ENCODE results near the gene CASP8AP2. TPM values are rescaled to one million over a fixed set of nuclear protein-coding genes. Genes with fewer than 3 reads are reported as not detected.
"Not testable (repeated sequence)": the region's sequence is repeated elsewhere in the genome, so short reads cannot be mapped to it uniquely, and the experiment has no call there.

The CASP8AP2 gene
- total RNA-seq: 10 to 100 TPM; 49.1 TPM

DNA sequence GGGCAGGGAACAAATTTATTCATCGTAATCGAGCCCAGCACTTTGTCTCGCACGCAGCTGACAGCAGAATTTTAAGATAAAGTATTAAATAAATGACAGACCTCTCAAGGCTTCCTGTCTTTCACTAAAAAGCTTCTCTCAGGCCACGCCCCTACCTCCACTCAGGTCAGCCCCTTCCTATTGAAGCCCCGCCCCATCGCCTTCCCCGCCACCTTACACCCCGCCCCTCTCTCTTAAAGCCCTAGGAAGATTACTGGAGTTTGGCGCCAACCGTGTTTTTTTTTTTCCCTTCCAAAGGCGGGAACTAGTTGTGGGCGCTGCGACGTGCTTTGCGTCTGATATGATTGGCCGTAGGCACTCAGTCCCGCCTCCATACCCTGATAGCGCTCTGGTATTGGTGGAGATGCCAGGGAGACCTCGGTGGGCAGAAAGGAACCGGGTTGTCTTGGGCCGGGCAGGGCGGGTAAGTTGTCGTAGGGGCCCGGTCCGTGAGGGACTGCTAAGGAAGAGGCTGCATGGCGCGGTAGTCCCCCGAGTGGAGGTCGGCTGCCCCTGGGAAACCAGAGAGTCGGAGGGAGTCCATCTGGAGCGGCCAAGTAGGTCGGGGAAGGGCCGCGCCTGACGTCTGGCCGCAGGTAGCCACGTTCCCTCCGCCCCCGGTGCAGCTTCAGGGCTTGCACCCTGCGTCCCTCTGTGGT lies at the start of gene CASP8AP2:
TSS of gene CASP8AP2 (plus strand) at position 409 of the 698 bp plus-strand sequence.
- H3K4me3 Mint-ChIP-seq: peak within 1 kb of the TSS; percentile 99
- DNase-seq (peak; percentile 84), ATAC-seq (ENCODE audit: low read depth) (peak; percentile 96)
- POLR2A ChIA-PET: interaction anchor here (0.5 to 2.5 kb wide), 27 partner anchors 10 to 751 kb away, joined by 3 to 85 read pairs (median 3); partner anchors contain the start of genes LYRM2, MDN1, PM20D2 and PNRC1
- peaks cover 21% of the 10 kb centered on the region for H3K36me3 Mint-ChIP-seq
- peak within 1 kb of the TSS; percentile 99 for H3K27ac Mint-ChIP-seq
- H3K4me1 Mint-ChIP-seq: peaks cover 24% of the 10 kb centered on the region
- H3K27me3 Mint-ChIP-seq: no peaks in the 10 kb centered on the region
- H3K9me3 Mint-ChIP-seq: no peaks in the 10 kb centered on the region

DNA sequence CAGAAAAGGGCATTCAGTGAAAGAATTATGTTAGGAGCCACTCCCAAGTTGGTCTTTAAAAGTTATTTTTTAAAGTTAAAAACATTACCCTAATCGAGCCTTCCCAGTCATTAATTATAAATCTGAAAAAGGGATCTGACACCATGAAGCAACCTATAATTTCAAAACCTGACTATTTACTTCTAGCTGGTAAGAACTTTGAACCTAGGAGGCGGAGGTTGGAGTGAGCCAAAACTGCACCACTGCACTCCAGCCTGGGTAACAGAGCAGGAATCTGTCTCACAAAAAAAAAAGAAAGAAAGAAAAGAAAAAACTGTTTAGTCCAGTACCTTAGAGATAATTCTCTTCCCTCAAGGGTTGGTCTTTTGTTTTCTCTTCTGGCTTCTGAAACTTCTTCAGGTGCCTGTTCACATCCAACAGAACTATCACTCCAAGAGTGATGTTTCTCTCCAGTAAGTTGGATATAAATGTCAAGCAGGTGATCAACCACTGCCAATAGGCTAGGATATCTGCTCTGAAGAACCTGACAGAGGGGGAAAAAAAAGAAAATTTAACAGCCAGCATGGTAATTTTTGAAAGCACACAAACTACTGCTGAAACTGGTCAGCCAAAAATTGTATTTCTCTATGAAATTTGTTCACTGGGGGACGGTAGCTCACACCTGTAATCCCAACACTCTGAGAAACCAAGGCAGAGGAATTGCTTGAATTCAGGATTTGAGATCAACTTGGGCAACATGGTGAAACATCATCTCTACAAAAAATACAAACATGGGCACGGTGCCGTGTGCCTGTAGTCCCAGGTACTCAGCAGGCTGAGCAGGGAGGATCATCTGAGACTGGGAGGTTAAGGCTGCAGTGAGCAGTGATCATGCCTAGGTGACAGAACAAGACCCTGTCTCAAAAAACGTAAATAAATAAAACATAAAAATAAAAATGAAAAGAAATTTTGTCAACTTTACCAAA lies 48.3 kb upstream of the CASP8AP2 start:
- ATAC-seq (ENCODE audit: low read depth) (no peak), DNase-seq (no peak)
- Mint-ChIP-seq H3K27ac (no peak overlapping the region), H3K36me3 (peaks cover 58% of the 10 kb centered on the region), H3K9me3 (no peaks in the 10 kb centered on the region), H3K4me1 (no peaks in the 10 kb centered on the region), H3K27me3 (no peaks in the 10 kb centered on the region), H3K4me3 (no peak overlapping the region)
- POLR2A ChIA-PET: no interaction called here

DNA sequence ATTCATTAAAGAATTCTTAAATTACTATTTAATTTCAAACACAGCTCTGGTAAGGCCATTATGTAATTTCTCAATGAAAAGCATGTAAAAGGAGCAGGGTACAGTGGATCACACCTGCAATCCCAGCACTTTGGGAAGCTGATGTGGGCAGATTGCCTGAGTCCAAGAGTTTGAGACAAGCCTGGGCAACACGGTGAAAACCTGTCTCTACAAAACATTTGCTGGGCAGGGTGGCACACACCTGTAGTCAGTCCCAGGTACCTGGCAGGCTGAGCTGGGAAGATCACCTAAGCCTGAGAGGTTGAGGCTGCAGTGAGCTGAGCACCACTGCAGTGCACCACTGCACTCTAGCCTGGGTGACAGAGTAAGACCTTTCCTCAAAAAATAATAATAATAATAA lies 47.5 kb upstream of the CASP8AP2 start:
- H3K9me3 Mint-ChIP-seq: no peaks in the 10 kb centered on the region
- H3K4me1 Mint-ChIP-seq: no peaks in the 10 kb centered on the region
- POLR2A ChIA-PET: no interaction called here
- no peak overlapping the region for H3K27ac Mint-ChIP-seq
- no peak overlapping the region for H3K4me3 Mint-ChIP-seq
- peaks cover 55% of the 10 kb centered on the region for H3K36me3 Mint-ChIP-seq
- DNase-seq (no peak), ATAC-seq (ENCODE audit: low read depth) (no peak)
- H3K27me3 Mint-ChIP-seq: no peaks in the 10 kb centered on the region

DNA sequence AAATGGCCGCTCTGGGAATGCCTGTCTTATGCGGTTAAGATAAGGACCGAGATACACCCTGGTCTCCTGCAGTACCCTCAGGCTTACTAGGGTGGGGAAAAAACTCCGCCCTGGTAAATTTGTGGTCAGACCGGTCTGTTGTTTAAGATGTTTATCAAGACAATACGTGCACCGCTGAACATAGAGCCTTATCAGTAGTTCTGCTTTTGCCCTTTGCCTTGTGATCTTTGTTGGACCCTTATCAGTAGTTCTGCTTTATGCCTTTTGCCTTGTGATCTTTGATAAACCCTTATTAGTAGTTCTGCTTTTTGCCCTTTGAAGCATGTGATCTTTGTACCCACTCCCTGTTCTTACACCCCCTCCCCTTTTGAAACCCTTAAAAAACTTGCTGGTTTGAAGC lies 46.4 kb upstream of the CASP8AP2 start:
- POLR2A ChIA-PET, H3K27me3 Mint-ChIP-seq: not testable (repeated sequence)

DNA sequence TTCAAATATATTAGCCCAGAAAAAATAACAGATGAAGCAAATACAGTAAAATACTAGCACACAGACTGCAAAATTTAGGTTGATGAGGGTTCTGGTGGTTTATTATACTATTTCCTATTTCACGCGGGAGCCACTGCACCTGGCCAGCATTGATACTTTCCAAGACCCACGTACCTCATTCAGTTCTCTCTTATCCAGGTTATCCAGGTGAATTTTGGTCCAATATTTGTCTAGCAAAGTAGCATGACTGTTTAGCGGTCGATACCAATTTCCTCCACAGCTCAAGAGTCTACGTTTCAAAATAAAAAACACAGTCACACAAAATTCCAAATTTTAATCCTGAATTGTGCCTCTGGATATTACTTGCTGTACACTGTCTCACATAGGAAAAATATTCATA lies 44.8 kb upstream of the CASP8AP2 start:
- ATAC-seq (ENCODE audit: low read depth) (no peak), DNase-seq (no peak)
- H3K4me1 Mint-ChIP-seq: no peaks in the 10 kb centered on the region
- H3K27ac Mint-ChIP-seq: no peak overlapping the region
- H3K4me3 Mint-ChIP-seq: no peak overlapping the region
- no peaks in the 10 kb centered on the region for H3K9me3 Mint-ChIP-seq
- H3K27me3 Mint-ChIP-seq: no peaks in the 10 kb centered on the region
- POLR2A ChIA-PET: no interaction called here
- H3K36me3 Mint-ChIP-seq: peaks cover 49% of the 10 kb centered on the region

More for the DNA sequence above, 46.4 kb upstream of the CASP8AP2 start:
- H3K4me3 Mint-ChIP-seq; H3K4me1 Mint-ChIP-seq; ATAC-seq (ENCODE audit: low read depth); DNase-seq; H3K27ac Mint-ChIP-seq; H3K9me3 Mint-ChIP-seq: not testable (repeated sequence)
- peaks cover 51% of the 10 kb centered on the region for H3K36me3 Mint-ChIP-seq

DNA sequence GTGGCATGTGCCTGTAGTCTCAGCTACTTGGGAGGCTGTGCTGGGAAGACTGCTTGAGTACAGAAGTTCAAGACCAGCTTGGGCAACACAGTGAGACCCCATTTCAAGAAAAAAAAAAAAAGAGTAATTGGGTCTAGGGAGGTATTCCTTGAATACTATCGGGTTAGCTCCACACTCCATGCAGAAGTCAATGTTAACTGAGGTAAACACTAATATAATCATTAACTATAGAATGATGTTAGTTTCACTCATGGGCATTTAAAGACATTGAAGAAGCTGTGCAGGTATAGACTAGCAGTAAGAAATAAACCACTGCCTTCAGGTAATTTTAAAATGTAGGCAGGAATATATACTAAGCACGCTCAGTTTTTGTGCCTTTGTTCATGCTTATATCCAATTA lies 42.7 kb upstream of the CASP8AP2 start:
- no peak overlapping the region for H3K27ac Mint-ChIP-seq
- H3K27me3 Mint-ChIP-seq: no peaks in the 10 kb centered on the region
- ATAC-seq (ENCODE audit: low read depth) (no peak), DNase-seq (no peak)
- H3K36me3 Mint-ChIP-seq: peaks cover 40% of the 10 kb centered on the region
- H3K4me3 Mint-ChIP-seq: no peak overlapping the region
- H3K4me1 Mint-ChIP-seq: peaks cover 2% of the 10 kb centered on the region
- no peaks in the 10 kb centered on the region for H3K9me3 Mint-ChIP-seq
- POLR2A ChIA-PET: interaction anchor here (0.7 kb wide), 1 partner anchor 12 kb away, joined by 3 read pairs; no protein-coding TSS in a partner anchor

DNA sequence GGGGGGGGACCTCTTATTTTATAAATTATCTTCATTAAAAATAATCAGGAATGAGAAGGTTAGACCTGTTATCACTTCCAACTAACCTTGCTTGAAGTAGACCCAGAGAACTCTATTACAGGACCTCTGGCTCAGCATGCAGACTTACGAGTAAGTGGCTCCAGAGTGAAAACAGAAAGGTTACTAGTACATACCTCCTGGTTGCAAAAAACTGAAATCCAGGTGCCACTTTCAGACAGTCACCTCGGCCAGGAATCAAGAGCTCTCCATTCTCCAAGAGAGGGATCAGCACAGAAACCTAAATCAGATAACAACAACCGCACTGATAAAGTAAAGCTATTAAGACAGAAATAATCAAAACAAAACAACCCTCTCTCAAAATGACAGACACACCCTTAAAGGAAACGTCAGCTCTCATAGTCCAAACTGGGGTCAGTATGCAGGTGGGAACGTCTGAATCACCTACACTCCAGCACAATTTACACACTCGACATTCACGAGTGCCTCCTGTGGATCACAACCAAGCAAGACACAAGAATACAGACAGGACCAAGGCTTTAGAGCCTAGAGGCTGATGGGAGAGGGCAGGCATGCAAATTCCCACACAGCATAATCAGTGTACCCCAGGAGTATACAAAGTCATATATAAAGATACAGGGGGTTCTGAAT lies 41.9 kb upstream of the CASP8AP2 start:
- ATAC-seq (ENCODE audit: low read depth): no peak
- Mint-ChIP-seq H3K4me3 (no peak overlapping the region), H3K27me3 (no peaks in the 10 kb centered on the region), H3K36me3 (peaks cover 42% of the 10 kb centered on the region), H3K9me3 (no peaks in the 10 kb centered on the region), H3K27ac (no peak overlapping the region), H3K4me1 (peaks cover 3% of the 10 kb centered on the region)
- POLR2A ChIA-PET: interaction anchor here (0.7 kb wide), 1 partner anchor 13 kb away, joined by 3 read pairs; no protein-coding TSS in a partner anchor
- DNase-seq: no peak

DNA sequence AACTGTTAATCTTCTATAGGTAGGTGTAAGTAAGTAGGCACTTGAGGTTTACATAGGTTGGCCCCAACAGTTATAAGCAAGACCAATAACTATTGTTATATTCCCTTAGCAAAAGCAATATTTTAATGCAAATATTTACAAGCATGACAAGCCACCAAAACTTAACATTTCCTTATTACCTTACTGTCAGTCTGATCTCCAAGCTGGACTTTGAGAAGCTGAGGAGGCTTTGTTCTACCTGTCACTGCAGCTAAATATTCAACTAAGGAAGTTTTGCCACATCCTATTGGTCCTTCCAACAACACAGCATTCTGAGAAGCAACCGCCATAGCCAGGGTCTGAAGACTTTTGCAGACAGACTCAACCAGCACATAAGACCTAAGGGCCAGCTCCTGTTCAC lies 39.7 kb upstream of the CASP8AP2 start:
- peaks cover 39% of the 10 kb centered on the region for H3K36me3 Mint-ChIP-seq
- H3K27me3 Mint-ChIP-seq: no peaks in the 10 kb centered on the region
- ATAC-seq (ENCODE audit: low read depth) (no peak), DNase-seq (no peak)
- no peaks in the 10 kb centered on the region for H3K9me3 Mint-ChIP-seq
- H3K27ac Mint-ChIP-seq: no peak overlapping the region
- POLR2A ChIA-PET: no interaction called here
- no peak overlapping the region for H3K4me3 Mint-ChIP-seq
- peaks cover 24% of the 10 kb centered on the region for H3K4me1 Mint-ChIP-seq

DNA sequence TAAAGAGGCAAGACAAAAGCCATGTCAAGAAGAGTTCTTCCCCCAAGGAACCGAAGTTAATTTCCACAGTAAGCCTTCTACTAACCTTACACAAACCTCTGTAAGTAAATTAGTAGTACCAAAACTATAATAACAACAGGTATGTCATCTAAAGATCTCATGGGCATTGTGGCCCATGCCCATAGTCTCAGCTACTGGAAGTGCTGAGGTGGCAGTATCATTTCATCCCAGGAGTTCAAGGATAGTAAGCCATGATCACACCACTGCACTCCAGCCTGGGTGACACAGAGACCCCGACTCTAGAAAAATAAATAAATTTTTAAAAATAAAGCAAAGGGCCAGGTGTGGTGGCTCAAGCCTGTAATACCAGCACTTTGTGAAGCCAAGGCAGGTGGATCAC lies 39.3 kb upstream of the CASP8AP2 start:
- H3K4me1 Mint-ChIP-seq: peaks cover 28% of the 10 kb centered on the region
- H3K4me3 Mint-ChIP-seq: no peak overlapping the region
- ATAC-seq (ENCODE audit: low read depth): no peak
- peaks cover 40% of the 10 kb centered on the region for H3K36me3 Mint-ChIP-seq
- no peak overlapping the region for H3K27ac Mint-ChIP-seq
- DNase-seq: no peak
- POLR2A ChIA-PET: no interaction called here
- H3K27me3 Mint-ChIP-seq: no peaks in the 10 kb centered on the region
- H3K9me3 Mint-ChIP-seq: no peaks in the 10 kb centered on the region

DNA sequence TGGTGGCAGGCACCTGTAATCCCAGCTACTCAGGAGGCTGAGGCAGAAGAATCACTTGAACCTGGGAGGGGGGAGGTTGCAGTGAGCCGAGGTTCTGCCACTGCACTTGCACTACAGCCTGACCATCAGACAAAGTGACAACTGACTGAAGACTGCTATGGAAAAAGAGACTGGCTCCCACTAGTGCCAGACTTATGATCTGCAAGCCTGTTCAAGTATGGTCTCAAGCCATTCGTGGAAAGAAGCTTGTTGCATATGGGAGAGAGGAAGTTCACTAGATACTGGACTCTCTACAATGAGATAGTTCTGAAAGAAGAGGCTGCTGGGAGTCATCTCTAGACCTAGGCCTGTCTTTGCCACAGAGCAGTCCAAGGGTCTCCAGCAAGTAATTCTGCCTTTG lies 36.8 kb upstream of the CASP8AP2 start:
- H3K9me3 Mint-ChIP-seq: no peaks in the 10 kb centered on the region
- ATAC-seq (ENCODE audit: low read depth) (peak; percentile 75), DNase-seq (no peak)
- no peaks in the 10 kb centered on the region for H3K27me3 Mint-ChIP-seq
- POLR2A ChIA-PET: interaction anchor here (0.8 to 2.9 kb wide), 3 partner anchors 27 to 713 kb away, joined by 3 to 12 read pairs (median 8); partner anchors contain the start of genes CASP8AP2, MDN1 and PNRC1
- H3K27ac Mint-ChIP-seq: peak overlapping the region; percentile 98
- H3K4me3 Mint-ChIP-seq: peak overlapping the region; percentile 87
- H3K36me3 Mint-ChIP-seq: peaks cover 45% of the 10 kb centered on the region
- H3K4me1 Mint-ChIP-seq: peaks cover 33% of the 10 kb centered on the region

DNA sequence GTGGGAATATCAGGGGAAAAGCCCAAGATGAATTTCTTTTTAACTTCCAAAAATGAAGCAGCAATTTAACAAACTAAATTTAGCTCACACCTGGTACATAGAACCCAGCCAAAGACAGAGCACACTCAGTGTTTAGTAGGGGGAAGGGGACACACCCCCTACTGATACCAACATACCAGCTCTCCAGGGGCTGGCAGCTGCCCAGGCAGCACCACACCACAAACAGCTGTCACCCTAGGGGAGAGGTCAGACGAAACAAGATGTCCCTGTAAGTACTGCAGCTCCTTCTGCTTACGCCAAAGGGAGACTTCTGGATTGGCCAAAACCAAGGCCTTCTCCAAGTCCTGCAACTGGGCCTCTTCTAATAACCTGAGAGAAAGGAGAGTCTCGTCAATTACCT lies 36.1 kb upstream of the CASP8AP2 start:
- peaks cover 44% of the 10 kb centered on the region for H3K36me3 Mint-ChIP-seq

DNA sequence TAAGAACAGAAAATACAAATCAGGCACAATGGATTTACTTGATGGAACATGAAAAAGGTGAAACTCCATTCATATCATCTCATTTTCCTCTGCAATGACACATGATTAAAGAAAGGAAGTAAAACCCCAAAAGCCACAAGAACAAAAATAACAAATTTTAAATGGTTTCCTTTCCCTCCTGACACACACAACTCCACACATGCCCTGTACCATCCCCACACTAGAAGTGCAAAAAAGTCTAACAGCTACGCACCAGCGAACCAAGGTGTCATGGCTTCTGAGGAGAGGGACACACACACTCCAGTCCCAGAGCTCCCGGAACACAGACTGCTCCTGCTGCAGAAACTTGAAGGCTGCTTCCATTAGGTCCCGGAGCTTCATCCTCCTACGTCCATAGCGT lies 35.4 kb upstream of the CASP8AP2 start:
- no peak for DNase-seq
- Mint-ChIP-seq H3K4me1 (peaks cover 33% of the 10 kb centered on the region), H3K4me3 (peak overlapping the region; percentile 87), H3K36me3 (peaks cover 40% of the 10 kb centered on the region), H3K27ac (peak overlapping the region; percentile 98), H3K27me3 (no peaks in the 10 kb centered on the region), H3K9me3 (no peaks in the 10 kb centered on the region)
- POLR2A ChIA-PET: interaction anchor here (1.4 to 2.9 kb wide), 2 partner anchors 26 to 35 kb away, joined by 9 to 12 read pairs; partner anchors contain the start of genes CASP8AP2 and MDN1
- ATAC-seq (ENCODE audit: low read depth): peak; percentile 72

More for the DNA sequence above, 36.1 kb upstream of the CASP8AP2 start:
- POLR2A ChIA-PET: interaction anchor here (1.4 to 2.9 kb wide), 3 partner anchors 26 to 36 kb away, joined by 8 to 12 read pairs (median 9); partner anchors contain the start of genes CASP8AP2 and MDN1
- H3K9me3 Mint-ChIP-seq: no peaks in the 10 kb centered on the region
- no peak for ATAC-seq (ENCODE audit: low read depth)
- H3K27me3 Mint-ChIP-seq: no peaks in the 10 kb centered on the region
- peak overlapping the region; percentile 87 for H3K4me3 Mint-ChIP-seq
- peak overlapping the region; percentile 98 for H3K27ac Mint-ChIP-seq
- no peak for DNase-seq
- peaks cover 33% of the 10 kb centered on the region for H3K4me1 Mint-ChIP-seq

DNA sequence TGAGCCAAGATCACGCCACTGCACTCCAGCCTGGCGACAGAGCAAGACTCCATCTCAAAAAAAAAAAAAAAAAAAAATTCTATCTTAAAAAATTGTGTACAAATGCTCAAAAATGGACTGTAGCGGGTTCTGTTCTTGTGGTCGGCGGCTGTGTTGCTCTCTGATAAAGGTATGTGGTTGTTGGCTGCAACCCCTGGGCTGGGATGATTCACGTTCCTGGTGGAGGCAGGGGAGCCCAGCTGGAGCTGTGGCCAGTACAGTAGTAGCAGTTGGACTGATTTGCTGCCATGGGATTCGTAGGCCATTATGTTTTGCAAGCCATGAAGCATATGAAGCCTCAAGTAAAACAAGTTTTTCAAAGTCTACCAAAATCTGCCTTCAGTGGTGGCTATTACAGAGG lies 32.4 kb upstream of the CASP8AP2 start:
- ATAC-seq (ENCODE audit: low read depth) (no peak), DNase-seq (no peak)
- H3K36me3 Mint-ChIP-seq: peaks cover 44% of the 10 kb centered on the region
- no peaks in the 10 kb centered on the region for H3K9me3 Mint-ChIP-seq
- H3K4me1 Mint-ChIP-seq: peaks cover 38% of the 10 kb centered on the region
- H3K4me3 Mint-ChIP-seq: no peak overlapping the region
- POLR2A ChIA-PET: interaction anchor here (1.0 kb wide), 1 partner anchor 22 kb away, joined by 3 read pairs; the partner anchor contains the start of gene MDN1
- H3K27me3 Mint-ChIP-seq: no peaks in the 10 kb centered on the region
- no peak overlapping the region for H3K27ac Mint-ChIP-seq

All from activated naive CD8-positive, alpha-beta T cell treated with anti-CD3 and anti-CD28 coated beads, Interleukin-2, amount 10 ng/mL, durations not matched to agents 7 days and 5 days (primary cell).